ENCODE measurements around the gene CDH15. TPM values are rescaled to one million over a fixed set of nuclear protein-coding genes. Genes with fewer than 3 reads are reported as not detected.
A peak's percentile ranks its signal among the peaks of the same experiment; 100 is the strongest.

Gene CDH15
- total and polyA plus RNA-seq, 9 donors: 0.10 to 0.45 (median 0.30) TPM; not detected in 5

- DNase-seq: no peak
- WGBS, 3 donors: 70 to 81% (median 79%) methylated on average over 20 to 22 of the region's 22 CpGs
Observed at GRCh38 chr16:89199241-89200123, 27.9 kb downstream of the CDH15 start.

GRCh38 chr16:89200124-89200849, 28.7 kb downstream of the CDH15 start, which contains the start of gene SLC22A31:
TSS of gene SLC22A31 (minus strand) at chr16:89200537. CDS start at chr16:89200501, 36 bp downstream.
- H3K4me1 ChIP-seq (ENCODE audit: insufficient read depth): peaks cover 3% of the 10 kb centered on the region
- 9 to 14% (median 9%) methylated on average over 28 of the region's 28 CpGs for WGBS, 3 donors
- H3K4me3 ChIP-seq: peak within 1 kb of the TSS; percentile 28
- DNase-seq: peak in 1 of 5 donors; percentile 48
- no peaks in the 10 kb centered on the region for H3K36me3 ChIP-seq
- no peaks in the 10 kb centered on the region for H3K27me3 ChIP-seq
- H3K27ac ChIP-seq: no peak within 1 kb of the TSS
- TF ChIP-seq, protein P1, sequence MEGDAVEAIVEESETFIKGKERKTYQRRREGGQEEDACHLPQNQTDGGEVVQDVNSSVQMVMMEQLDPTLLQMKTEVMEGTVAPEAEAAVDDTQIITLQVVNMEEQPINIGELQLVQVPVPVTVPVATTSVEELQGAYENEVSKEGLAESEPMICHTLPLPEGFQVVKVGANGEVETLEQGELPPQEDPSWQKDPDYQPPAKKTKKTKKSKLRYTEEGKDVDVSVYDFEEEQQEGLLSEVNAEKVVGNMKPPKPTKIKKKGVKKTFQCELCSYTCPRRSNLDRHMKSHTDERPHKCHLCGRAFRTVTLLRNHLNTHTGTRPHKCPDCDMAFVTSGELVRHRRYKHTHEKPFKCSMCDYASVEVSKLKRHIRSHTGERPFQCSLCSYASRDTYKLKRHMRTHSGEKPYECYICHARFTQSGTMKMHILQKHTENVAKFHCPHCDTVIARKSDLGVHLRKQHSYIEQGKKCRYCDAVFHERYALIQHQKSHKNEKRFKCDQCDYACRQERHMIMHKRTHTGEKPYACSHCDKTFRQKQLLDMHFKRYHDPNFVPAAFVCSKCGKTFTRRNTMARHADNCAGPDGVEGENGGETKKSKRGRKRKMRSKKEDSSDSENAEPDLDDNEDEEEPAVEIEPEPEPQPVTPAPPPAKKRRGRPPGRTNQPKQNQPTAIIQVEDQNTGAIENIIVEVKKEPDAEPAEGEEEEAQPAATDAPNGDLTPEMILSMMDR (IDR thresholded peaks at IDR 0.05): no peak
- TF ChIP-seq EP300 (IDR thresholded peaks at IDR 0.05) (no peak), POLR2A (IDR thresholded peaks at IDR 0.05) (no peak)
- intact Hi-C loops (cut with DNase I): no loop called here
- no peaks in the 10 kb centered on the region for H3K9me3 ChIP-seq

More at GRCh38 chr16:89199241-89200123, 27.9 kb downstream of the CDH15 start:
- Histone ChIP-seq H3K9me3 (no peaks in the 10 kb centered on the region), H3K27ac (no peak overlapping the region), H3K4me1 (ENCODE audit: insufficient read depth) (peaks cover 3% of the 10 kb centered on the region), H3K27me3 (no peaks in the 10 kb centered on the region), H3K36me3 (no peaks in the 10 kb centered on the region), H3K4me3 (no peak overlapping the region)
- intact Hi-C loops (cut with DNase I): no loop called here
- TF ChIP-seq, protein P1 (IDR thresholded peaks at IDR 0.05): no peak
- TF ChIP-seq POLR2A (IDR thresholded peaks at IDR 0.05): no peak
- no peak for TF ChIP-seq EP300 (IDR thresholded peaks at IDR 0.05)

- Histone ChIP-seq H3K36me3 (no peaks in the 10 kb centered on the region), H3K4me1 (ENCODE audit: insufficient read depth) (peaks cover 3% of the 10 kb centered on the region), H3K4me3 (peak overlapping the region; percentile 28), H3K27me3 (no peaks in the 10 kb centered on the region), H3K27ac (no peak overlapping the region), H3K9me3 (no peaks in the 10 kb centered on the region)
- DNase-seq: peak in 2 of 5 donors; percentile 41 to 49
- 1 to 3% (median 2%) methylated on average over 48 to 58 of the region's 58 CpGs for WGBS, 3 donors
- TF ChIP-seq POLR2A (IDR thresholded peaks at IDR 0.05): no peak
- no peak for TF ChIP-seq EP300 (IDR thresholded peaks at IDR 0.05)
- TF ChIP-seq, protein P1 (IDR thresholded peaks at IDR 0.05): no peak
- intact Hi-C loops (cut with DNase I): no loop called here
Observed at GRCh38 chr16:89200850-89201411, 29.4 kb downstream of the CDH15 start.

All from ovary (tissue), 9 donors.